HG03378 (cell line): ENCODE data around the gene EMX1.

Experiments
- ATAC-seq: cut with Tn5 transposase; IDR thresholded peaks from one replicate; pipeline ENCODE4 v1.9.1; 2021; ENCODE audit warnings: mild to moderate bottlenecking, moderate library complexity; ENCODE audit not compliant: unreplicated experiment

EMX1 gene

DNA sequence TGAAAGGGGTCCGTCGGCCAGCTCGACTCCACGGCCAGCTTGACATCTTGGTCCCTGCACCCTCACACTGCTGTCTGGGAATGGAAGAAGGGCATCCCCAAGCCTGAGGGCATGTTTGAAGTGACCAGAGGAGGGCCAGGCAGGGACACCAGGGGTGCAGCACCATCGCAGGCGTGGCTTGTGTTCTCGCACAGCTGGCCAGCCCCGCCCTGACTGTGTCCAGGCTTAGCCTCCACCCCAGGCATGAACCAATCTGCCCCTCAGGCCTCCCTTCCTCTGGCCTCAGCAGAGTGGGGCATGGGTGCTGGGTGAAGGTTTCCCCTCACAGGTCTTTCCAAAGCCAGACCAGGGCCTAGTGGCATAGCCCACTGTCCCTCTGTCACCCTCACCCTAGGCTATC is 25.0 kb downstream of the EMX1 start:
- no peak for ATAC-seq

DNA sequence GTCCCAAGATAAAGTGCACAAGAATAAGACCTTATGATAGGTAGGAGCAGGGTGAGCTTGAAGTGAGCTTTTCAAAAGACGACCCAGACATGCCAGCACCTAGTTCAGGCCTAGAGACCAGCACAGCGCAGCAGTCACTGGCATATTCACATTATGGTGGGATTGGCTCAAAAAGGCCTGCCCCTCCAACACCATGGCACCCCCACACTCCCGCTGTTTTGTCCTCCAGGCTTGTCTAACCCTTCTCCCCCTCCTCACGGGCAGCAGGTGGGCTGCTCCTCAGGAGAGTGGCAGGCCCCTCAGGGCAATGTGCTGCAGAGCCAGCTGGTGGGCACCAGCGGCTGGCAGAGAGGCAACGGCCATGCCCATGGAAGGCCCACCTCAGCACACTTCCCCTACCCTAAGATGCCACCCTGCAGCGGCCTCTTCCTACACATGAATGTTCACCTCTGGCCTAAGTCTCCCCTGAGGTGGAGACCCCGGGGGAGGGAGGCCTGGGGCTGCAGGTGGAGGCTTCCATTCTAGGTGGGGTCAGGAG is 25.6 kb downstream of the EMX1 start:
- ATAC-seq: no peak

DNA sequence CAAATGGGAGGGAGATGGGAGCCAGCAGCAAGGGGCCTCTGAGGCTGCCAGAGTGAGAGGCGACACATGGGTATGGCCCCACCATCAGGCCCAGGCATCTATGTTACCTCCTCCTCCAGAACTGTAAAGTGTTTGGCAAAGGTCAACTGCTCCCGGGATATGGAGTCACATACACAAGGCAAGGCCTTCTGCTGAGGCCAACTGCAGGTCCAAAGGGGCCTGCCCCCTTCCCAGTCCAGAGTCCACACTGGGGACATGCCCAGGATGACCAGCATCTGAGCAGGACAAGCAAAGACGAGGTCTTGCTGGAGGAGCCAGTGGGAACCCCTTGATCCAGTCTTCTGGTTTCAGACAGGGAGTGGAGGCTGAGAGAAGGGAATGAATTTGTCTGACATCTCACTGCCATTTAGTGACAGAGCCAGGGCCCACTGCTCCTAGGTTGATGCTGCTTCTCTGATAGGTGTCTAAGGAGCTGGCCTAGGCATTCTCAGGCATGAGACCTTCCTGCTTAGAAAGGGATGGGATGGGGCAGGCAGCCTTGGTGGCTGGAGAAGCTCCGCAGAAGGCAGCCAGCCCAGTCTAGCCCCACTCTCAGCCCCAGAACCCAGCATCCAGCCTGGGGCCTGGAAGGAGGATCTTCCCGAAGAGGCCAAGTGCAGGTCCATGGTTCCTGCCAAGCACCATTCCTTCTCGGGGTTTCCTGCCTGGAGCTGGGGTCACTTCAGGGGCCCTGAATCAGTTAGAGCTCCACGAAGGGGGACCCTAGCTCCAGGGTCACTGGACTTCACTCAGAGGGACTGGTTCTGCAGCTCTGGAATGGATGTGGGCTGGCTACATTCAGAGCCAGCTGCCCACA is 26.4 kb downstream of the EMX1 start:
- no peak for ATAC-seq

DNA sequence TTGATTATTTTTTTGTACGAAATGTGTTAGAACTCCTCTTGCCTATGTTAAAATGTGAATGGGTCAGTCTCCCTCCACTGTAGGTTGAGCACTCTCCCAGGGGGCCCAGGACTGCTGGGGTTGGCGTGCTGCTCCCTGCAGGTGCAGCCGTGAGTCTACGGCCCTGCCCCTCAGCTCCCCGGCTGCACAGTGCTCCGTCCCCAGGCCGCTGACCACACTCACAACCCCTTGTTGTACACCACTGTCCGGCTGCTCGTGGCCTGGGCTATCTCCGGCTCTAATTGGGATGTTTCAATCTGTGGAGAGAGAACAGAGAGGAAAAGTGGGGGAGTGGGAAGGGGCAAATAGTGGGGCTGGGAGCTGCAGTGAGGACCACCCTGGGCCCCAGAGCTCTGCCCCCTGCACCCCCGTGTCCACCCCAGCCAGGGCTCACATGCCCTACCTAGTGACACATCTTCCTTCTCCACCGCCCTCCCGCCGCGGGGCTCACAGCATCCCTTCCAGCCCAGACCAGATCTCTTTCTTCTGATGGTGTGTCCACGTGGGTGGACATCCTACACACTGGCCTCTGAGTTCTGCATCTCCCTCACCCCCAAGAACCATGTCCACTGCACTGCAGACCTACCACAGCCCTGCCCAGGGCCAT is 27.6 kb downstream of the EMX1 start:
- no peak for ATAC-seq

DNA sequence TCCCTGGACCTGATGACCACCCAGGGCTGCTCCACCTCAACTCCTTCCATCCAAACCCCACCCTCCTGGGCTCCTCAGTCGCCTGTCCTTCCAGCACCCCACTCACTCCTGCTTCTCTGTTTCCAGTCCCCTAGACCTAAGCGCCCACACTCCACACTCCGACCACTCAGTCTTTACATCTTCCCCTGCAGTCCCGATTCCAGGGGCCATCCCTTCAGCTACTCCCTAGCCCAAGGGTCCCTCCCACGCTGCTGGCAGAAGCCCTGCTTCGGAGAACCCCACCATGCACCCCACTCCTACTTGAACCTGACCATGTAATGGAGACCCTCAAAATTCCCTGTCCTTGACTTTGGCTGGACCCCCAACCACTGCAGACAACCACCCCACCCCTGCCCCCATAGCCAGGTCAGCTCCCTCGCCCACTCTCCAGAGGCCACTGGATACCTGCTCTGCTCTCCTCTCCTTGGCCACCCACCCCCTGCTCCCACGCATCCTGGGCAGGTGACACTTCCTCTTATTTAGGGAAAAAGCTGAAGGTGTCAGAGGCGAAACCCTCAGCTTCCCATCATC is 28.2 kb downstream of the EMX1 start:
- ATAC-seq: no peak

DNA sequence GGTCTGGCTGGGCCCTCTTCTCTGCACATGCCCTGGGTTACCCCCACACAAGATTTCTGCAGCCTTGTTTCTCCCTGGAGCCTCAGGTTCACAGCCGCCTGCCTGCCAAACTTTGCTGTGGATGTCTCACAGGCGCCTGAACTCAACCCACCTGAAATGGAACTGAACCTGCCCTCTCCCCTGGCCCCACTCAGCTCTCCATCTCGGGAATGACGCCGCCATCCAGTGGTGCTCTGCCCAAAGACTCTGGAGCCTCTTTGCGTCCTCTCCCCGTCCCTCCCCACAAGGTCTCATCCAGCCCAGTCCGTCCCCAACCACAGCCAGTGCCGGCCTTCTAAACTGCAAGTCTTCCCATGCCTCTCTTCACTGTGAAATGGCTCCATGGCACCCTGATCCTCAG is 29.1 kb downstream of the EMX1 start:
- ATAC-seq: no peak

DNA sequence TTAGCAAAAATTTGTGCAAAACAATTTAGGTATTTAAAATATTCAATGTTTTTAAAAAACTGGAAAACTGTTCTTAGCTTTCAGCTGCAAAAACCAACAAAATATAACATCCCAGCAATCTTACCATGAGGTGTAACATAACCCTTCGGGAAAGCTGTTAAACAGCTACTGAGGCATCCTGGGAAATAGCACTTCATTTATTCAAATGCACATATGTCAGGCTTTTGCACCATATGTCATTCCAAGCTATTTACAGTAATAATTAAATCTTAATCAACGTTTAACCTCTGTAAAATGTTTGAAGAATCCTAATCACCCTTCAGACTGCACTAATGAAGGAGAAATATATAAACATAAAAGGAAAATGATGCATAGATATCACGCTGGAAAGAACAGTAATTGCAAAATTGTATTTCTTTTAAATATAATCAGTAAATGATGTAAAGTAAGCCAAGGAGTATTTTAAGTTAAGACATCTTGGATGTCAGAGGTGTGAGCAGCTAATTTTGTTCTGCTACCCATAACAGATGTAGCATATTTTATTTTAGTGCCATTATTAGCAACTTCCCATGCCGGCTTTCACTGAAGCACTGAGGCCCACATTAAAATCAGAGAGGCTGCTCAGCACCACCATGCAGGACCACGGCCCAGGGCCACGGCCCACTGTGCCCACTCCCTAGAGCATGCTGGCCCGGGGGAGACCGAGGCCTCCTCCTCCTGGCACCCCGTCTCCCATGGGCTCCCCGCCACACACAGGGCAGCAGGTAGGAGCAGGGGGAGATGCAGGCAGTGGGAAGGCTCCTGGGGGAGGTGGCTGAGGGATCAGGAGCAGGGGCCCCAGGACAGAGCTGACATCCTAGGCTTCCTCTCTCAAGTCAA is 30.9 kb downstream of the EMX1 start:
- no peak for ATAC-seq

DNA sequence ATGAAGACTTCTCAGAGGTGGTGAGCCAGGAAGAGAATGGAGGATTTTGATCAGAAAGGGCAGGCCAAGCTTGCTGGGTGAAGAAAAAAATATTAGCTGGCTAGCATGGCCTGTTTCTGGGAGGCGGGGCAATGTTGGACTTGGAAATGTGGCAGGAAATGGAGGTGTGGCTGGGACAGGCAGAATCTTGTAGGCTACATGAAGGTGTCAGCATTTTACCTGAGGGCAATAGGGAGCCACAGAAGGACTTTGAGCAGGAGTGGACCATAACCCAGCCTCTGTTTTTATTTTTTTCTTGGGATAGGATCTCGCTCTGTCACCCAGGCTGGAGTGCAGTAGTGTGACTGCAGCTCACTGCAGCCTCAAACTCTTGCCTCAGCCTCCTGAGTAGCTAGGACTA is 31.7 kb downstream of the EMX1 start:
- ATAC-seq: no peak

DNA sequence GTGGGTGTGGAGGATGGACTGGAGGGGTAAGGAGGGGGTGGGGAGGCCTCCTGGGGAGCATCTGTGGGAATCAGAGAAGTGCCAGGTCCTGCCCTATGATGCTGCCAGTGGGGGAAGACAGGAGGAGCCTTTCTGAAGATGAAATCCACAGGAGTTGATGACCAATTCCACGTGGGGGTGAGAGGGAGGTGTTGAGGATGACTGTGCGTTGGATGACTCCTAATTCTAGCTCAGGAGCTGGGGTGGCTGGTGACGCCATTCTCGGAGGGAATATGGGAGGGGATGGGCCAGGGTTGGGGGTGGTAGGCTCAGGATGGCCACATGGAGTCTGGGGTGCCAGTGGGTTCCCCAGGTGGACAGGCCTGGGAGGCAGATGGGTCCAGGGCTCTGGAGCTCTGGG is 32.3 kb downstream of the EMX1 start:
- ATAC-seq: no peak

DNA sequence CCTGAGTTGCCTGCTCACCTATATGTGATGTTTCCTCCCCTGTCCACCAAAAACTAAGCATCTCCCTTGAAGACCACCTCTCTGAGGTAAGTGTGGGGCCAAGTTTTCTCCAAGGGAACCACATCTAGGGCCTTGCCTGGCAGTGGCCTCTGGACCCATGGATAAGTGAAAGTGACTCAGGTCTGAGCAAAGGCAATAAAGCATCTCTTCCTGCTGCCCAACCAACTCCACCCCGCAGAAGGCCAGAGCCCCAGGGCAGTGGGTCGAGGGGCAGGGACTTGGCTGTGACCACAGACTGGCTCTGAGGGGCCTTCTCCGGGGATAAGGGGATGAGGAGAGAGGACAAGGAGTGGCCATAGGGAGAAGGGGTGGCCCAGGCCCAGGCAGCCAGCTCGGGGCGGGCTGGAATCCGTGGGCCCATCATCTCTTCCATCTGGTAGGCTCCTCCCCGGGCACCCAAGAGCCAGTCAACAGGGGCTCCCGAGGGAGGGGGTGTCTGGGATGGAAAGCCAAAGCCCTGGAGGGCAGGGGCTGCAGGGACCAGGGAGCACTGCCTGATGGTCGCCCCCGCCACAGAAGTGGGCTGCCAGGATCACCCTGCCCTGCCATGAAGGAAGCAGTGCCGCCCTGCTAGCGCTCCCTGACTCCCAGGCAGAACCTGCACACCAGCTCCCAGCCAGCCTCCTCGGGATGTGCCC is 33.4 kb downstream of the EMX1 start:
- no peak for ATAC-seq

DNA sequence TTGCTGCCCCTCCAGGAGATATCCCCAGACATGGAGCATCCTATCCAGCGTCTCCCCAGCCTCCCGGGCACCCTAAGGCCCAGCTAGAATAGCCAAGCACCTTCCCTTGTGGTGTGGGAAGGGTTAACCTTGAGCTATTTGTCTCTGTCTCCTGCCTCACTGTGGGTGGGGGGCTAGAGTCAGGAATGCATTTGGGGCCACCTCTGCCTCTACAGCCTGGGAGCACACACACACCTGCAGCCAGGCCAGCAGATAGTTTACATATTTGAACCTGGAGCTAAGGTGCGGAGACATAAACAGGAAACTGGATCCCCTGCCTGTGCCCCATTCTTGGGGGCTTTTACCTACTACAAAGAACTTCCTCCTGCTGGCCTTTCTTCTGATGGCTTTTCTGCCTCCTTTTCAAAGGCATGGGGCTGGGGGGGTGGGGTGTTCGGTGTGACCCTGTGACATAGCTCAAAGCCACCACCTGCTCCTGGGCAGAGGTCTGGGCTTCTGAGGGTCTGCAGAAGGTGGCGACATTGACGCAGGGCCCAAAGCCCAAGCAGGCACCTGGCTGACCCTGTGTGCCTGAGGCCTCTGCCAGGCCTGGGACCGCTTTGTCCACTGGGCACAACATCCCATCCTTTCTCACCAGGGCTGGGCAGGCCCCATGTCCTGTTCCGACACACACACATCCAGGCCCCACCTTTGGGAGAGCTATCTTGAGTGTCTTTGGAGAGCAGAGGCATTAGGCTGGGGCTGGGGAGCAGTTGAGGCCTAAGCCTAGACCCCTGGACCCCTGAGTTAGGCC is 34.2 kb downstream of the EMX1 start:
- no peak for ATAC-seq

DNA sequence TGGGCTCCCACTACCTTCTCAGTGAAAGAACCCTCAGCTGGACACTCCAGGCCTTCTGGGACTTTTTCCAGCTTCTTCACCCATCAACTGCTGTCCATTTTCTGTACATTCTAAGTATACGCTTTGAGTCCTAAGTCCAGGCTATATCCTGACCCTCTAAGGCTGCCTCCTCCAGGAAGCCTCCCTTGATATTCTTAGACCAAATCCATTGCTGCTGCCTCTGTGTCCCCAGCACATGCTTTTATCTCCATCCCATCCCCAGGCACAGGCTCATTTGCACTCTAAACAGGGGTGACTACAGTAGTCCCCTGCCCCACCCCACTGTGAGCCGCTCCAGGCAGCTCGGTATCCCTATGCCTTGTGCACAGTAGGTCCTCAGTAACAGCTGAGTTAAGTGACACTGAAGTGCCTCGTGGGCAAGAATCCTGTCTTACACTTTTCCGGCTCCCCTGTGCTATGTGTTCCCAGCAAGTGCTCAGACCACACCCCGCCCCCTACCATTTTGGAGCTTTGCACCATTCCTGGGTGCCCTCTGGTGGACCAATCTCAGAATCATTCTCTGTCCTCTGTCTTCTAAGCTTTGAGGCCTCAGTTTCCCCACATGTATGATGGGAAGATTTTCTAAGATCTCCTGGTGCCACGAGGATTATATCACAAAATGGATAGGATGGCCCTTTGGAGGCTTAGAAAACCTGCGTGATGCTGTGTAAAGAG is 34.9 kb downstream of the EMX1 start:
- ATAC-seq: no peak

DNA sequence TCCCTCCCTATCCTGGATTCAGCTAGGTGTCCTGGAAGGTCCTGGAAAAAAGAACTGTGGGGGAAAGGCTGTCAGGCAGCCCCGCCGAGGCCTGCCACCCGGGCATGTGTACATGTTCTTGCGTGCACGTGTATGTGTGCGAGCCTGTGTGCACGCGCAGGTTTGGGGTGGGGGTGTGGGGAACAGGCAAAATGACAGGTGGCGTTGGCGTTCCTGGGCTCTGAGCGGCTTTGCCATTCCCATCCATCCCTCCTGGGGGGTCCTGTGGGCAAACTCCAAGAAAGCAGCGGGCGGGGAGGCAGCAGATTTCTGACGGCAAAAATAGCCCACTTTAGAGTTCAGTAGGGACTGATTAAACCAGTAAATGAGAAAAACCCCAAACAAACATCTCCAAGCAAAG is 35.6 kb downstream of the EMX1 start:
- no peak for ATAC-seq

DNA sequence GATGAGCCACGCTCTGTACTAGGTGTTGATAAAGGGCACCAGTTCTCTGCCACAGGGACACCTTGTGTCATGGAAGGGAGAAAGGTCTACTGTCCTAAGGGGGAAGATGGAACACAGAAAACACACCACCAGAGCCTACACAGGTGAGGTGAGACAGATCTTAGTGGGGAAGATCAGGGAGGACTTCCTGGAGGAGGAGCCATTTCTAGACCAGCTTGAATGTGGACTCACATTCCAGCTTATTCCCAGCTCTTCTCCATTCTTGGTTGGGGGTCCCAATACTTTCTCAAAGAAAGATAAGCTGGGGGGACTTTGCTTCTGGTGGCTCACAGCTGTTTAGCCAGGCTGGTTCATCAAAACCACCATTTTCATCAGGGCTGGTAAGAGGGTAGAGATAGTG is 36.2 kb downstream of the EMX1 start:
- no peak for ATAC-seq

DNA sequence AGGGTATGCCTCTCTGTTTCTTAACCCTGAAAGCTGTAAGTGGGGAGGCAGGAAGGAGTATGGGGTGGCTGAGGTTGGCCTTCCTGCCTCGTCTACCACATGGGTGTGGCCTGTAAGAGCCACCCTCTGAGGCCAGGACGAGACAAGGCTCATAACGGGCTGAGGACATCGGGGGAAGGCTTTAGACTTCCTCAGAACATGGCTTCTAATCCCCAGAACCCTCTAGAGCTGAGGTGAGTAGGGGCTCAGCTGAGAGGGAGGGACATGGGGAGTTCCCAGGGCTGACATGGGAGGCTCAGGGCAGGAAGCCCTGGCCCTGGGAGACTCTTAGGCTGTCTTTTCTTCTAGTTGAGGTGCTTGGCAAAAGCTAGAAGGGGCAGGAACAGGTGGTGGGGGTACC is 36.7 kb downstream of the EMX1 start:
- no peak for ATAC-seq

DNA sequence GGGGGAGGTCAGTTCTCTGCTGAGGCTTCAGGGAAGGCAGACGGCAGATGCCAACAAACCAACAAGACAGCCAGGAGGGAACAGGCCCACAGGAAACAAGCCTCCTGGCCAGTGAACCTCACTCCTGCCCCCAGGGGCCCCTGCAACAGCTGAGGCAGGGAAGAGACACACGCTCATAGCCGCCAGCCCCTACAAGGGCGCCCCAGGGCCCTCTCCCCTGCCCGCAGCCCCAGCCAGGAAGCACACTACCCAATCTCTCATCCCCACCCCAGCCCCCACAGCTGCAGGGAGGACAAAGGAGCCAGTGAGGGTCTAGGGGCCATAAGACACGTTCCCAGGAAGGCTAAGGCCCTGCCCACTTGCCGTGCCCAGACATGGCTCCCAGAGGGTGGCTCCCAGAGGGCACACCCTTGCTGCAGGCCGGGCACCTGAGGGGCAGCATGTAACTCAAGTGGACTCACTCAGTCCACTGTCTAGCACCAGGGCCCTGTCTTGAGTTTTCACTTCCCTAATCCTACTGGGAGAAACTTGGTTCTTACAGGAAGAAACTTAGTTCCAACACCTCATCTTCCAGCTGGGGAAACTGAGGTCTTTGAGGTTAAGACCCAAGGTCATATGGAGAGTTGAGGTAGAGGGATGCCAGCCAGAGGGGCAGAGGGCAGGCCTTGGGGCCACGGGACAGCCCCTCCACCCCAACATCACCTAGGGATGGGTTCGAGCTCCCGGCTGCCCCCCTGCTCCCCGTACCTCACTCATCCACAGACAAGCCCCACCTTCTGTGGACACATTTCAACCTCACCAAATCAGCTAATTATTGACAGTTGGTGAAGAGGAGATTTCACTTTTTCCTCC is 37.3 kb downstream of the EMX1 start:
- ATAC-seq: no peak

DNA sequence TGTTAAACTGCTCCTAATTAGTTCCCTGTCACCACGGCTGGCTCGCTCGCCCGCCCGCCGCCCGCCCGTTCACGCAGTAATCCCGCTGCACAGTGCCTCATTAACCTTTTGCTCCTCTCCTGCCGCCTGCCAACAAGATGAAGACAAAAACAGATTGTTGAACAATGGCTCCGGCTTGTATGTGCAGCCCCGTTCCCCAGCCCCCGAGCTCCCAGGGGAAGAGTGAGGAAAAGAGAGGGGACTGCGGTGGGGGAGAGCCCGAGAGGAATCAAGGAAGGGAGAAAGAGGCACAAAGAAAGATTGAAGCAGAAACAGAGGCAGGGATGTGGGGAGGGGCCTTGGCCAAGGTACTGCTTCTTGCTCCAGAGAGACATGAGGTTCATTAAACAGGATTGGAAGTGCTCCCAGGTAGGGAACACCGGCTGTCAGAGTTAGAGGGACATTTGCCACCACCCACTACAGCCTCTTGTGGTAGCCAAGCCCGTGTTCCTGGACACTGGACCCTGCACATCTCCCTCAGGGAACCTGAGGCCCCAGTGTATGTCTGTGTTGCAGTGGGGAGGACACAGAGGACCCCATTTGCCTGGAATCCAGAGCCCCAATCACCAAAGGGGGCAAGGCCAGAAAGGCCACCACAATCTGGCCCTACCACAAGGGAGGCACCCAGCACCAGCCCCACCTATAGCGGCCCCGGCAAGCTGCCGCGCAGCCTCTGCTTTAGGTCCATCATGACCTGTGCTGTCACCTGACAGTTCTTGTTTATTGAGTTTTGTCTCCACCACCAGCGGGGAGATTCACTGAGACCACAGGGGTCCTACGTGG is 38.1 kb downstream of the EMX1 start:
- no peak for ATAC-seq
